HK-2 (cell line): ENCODE data around the gene ASIC2.

ENCODE experiments used
- DNase-seq: peaks from one replicate; pipeline ENCODE4 v3.0.0-alpha.2; 2018; ENCODE audit not compliant: unreplicated experiment

ASIC2 gene

GRCh38 chr17:33071656-33072055, 221.4 kb downstream of the ASIC2 start:
- no peak for DNase-seq

DNA sequence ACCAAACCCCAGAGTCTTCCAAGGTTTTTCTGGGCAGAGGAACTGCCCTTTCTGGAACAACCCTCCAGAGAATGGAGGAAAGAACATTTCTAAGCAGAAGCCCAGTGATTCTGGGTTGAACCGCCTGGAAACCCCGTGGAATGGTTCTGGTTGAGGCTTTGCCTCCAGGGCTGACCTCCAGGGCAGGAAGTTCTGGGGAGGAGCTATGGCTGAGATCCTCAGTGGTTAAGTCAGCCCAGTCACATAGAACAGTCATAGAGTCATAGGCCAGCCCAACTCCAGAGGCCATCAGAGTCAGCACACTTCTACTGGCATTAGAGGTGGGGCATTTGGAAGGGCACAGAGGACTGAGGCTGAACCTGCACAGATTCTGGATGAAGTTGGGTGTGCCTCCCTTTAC, 235.5 kb downstream of the ASIC2 start:
- no peak for DNase-seq

DNA sequence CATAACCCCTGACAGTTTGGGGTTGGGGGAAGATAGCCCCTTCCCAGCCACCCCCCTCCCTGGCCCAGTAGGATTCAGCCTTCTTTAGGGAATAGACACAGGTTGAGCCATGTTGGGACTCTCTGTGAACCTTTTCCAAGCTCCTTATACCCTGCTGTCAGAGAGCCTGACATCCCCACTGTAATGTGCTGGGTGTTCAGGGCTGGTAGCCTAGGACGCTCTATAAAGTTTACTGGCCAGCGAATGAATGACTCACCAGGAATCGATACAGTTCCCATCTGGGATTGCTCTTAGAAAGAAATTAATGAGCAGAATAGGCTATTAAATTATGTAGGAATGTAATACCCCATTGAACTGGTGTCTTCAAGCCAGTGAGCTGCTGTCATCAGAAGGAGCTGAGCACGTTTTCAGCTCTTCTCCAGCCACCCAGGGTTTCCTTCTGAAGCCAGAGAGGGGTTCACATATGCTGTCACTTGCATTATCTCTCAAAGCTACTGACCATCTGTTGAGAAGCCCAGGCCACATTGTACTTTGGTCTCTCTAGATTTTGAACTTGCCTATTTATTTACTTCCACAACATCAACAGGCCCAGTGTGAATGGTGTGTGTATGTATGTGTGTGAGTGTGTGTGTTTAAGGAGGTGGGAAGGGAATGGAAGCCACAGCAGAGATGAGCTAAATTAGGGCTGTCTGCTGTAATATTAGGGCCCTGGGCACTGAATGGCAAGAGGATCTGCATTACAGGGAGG, 236.5 kb downstream of the ASIC2 start:
- DNase-seq = no peak

DNA sequence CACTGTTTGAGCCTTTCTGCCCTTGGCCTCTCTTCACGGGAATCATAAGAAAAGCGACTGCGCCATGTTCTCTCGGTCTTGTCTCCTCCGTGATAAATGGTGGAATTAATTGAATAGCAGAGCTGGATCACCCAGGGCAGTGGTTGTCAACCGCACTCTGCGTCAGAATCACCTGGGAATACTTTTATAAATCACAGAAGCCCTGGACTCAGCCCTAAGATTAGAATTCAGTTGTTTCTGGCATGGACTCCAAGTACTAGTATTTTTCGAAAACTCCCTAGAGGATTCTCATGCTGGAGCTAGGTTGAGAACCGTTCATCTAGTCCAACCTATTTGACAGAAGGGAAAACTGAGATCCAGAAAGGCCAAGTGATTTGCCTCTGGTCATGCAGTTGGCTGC, 237.3 kb downstream of the ASIC2 start:
- DNase-seq = no peak

DNA sequence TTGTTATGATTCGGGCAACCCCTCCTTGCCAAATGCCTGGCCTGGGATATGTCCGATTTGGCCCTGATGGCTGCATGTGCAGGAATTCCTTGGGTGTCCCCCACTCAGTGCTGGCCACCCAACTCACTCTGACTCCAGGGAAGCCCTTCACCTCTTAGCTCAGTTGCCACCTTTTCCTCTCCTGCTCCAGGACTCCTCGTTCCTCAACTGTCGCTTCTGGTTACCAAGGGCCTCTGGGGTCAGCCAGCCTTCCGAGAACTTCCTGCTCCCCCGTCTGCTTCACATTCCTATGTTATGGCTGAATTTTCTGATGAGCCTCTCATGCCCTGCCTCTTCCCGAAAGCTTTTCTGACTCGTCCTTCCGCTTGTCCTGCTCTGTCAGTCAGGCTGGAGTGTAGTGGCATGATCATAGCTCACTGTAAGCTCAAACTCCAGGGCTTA, 237.9 kb downstream of the ASIC2 start:
- no peak for DNase-seq

DNA sequence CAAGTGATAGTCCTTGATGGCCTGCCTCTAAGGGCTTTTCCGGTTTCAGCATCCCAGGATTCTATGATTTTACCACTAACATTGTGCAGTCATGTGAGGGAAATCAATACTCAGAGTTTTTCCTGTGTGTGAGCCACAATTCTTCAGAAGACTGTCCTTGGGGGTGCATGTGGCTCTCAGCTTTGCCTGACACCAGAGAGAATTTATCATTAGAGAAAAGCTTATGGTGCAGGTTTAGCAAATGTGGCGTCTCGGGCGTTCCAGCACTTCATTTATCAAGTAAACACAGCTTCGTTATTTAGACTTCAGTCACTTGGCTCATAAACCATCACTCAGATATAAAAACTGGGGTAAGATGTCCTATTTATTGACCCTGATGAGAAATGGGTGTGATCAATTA, 238.7 kb downstream of the ASIC2 start:
- DNase-seq = no peak

DNA sequence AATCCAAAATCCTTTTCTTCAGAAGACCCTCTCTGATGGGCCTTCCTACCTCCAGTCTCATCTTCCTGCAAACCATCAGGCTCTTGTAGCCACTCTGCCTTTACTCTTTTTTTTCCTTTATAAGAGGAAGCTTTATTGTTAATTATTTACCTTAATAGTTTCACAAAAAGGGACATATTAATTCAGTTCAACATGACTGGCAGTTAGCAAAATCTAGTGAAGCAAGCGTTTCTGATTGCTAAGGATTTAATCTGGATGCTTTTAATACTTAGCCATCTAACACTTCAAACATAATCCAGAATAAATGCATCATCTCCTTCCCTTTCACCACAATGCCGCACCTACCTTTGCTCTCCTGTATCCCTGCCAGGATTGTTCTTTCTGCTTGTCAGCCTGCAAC, 239.4 kb downstream of the ASIC2 start:
- DNase-seq = no peak

- DNase-seq = no peak
Observed at GRCh38 chr17:33052856-33053255, 240.2 kb downstream of the ASIC2 start.

- DNase-seq = no peak
Observed at GRCh38 chr17:33050611-33051140, 242.4 kb downstream of the ASIC2 start.

GRCh38 chr17:33049781-33050414, 243.2 kb downstream of the ASIC2 start:
- DNase-seq = peak; percentile 59

DNA sequence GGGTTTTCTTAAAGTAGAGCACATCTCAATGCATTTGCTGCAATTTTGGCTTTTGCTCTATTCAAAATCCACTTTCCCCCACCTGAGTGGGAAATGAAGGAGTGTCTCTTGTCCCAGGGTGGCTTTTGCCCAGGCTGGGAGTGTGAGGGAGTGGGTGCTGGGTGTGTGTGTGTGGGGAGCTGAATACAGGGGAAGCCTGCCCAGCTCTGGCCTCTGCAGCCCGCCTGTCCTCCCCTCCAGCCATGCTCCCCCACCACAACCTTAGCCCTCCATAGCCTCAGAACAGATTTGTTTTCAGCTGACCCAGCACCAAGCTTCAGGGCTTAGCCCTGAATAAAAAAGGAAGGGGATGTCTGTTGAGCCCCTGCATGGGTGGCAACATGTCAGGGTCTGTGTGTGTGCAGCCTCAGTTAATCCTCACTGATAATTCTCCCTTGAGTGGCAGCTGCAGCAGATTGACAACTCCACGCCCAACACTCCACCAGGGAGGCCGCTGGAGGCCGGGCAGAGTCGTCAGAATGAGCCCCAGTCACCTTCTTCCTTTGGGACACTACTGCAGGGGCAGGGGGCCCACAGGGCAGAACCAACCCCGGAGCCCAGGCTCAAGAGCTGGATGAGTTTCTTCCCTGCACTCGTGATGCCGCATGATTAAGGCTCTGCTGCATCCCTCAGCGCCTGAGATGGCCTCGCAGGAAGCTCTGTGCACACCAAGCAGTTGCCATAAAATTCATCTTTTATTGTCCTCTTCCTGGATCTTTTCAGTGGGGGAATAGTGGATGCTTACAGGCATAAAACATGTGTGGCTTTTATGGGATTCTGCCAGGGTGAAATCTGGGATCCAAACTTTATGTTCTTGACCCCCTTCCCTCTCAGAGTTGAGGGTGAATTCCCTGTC, 246.5 kb downstream of the ASIC2 start:
- no peak for DNase-seq

- no peak for DNase-seq
Observed at GRCh38 chr17:33045216-33045615, 247.9 kb downstream of the ASIC2 start.

- no peak for DNase-seq
Observed at GRCh38 chr17:33044771-33045170, 248.3 kb downstream of the ASIC2 start.

- no peak for DNase-seq
Observed at GRCh38 chr17:33040461-33040860, 252.6 kb downstream of the ASIC2 start.

- DNase-seq = no peak
Observed at GRCh38 chr17:33039874-33040273, 253.2 kb downstream of the ASIC2 start.

GRCh38 chr17:33038740-33039139, 254.4 kb downstream of the ASIC2 start:
- peak; percentile 35 for DNase-seq

DNA sequence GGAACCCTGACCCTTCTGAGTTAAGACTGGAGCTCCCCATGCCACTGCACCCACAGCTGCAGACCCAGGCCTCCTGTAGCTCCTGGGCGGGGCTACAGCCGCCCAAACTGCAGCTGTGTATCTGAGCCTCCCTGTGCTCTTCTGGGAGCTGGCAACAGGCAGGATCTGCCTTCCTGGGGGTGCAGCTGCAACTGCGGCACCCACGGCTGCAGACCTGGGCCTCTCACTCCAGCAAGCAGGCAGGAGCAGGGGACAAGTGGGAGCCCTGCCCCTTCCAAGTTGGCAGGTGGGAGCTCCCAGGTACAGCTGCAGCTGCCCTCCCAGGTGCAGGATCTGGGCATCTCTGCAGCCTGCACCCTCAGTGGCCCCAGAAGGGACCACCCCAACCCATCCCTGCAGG, 259.9 kb downstream of the ASIC2 start:
- DNase-seq = no peak

- DNase-seq = no peak
Observed at GRCh38 chr17:33028778-33029177, 264.3 kb downstream of the ASIC2 start.

GRCh38 chr17:33028061-33028460, 265.0 kb downstream of the ASIC2 start:
- DNase-seq = no peak

DNA sequence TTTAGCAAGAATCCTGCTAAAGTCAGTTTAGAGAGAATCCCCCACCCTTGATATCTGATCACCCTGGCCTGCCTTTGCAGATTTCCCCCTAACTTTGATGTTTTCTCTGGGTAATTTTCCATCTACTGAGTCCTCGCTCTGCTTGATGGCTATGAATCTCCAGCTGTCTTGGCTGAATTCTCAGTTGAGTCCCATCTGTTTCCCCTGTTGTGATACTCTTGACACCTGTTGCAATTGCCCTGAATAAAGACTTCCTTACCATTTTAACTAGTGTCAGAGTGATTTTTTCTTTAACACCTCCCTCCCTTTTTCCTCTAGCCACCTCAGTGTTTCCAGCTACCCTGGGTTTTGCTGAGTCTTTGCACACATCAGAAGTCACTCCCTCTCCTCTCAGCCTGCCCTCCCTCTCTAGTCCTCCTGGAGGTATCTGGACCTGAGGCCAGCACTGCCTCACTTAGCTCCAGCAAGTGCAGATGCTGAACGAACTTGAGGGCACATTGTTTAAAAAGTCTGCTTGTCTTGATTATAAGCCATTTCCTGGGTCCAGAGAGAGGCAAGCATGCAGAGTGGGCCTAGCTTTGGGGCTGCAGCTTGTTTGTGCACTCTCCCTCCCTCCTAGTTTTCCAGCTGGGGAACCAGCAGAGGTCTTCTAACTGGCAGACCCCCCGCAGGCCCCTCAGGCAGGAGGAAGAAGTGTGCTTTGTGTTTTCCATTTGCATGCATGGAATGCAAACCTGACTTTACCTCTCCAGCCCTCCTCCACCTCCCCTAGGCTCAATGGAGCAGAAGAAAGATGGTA, 268.2 kb downstream of the ASIC2 start:
- DNase-seq = no peak

- no peak for DNase-seq
Observed at GRCh38 chr17:33023790-33024189, 269.3 kb downstream of the ASIC2 start.
